Effector memory CD4-positive, alpha-beta T cell (primary cell): ENCODE data around the gene ARNT2.

Experiments
- DNase-seq, 3 donors: peaks; one replicate each; pipeline ENCODE4 v3.0.0-alpha.2; 2020
- H3K27ac ChIP-seq: 2 replicates; pipeline ENCODE4 v1.7.0; 2013; ENCODE audit warnings: mild to moderate bottlenecking, low read length, moderate library complexity; ENCODE audit not compliant: insufficient read depth, poor library complexity, severe bottlenecking
- H3K27me3 ChIP-seq: replicated peaks from 2 replicates; pipeline ENCODE4 v1.7.0; 2013; ENCODE audit warnings: mild to moderate bottlenecking, low read length; ENCODE audit not compliant: insufficient read depth, control insufficient read depth, poor library complexity, severe bottlenecking
- H3K36me3 ChIP-seq: 2 replicates; pipeline ENCODE4 v1.7.0; 2013; ENCODE audit warnings: mild to moderate bottlenecking, low read length, moderate library complexity; ENCODE audit not compliant: control insufficient read depth, insufficient read depth
- H3K4me1 ChIP-seq: 2 replicates; pipeline ENCODE4 v1.7.0; 2013; ENCODE audit warnings: low read length, mild to moderate bottlenecking; ENCODE audit not compliant: control insufficient read depth, insufficient read depth, poor library complexity, severe bottlenecking
- H3K4me3 ChIP-seq: 2 replicates; pipeline ENCODE4 v1.7.0; 2013; ENCODE audit warnings: low read length, low read depth, mild to moderate bottlenecking; ENCODE audit not compliant: insufficient read depth, poor library complexity, severe bottlenecking
- H3K9me3 ChIP-seq: 2 replicates; pipeline ENCODE4 v1.7.0; 2013; ENCODE audit warnings: mild to moderate bottlenecking, low read length, moderate library complexity; ENCODE audit not compliant: control insufficient read depth

The ARNT2 gene

DNA sequence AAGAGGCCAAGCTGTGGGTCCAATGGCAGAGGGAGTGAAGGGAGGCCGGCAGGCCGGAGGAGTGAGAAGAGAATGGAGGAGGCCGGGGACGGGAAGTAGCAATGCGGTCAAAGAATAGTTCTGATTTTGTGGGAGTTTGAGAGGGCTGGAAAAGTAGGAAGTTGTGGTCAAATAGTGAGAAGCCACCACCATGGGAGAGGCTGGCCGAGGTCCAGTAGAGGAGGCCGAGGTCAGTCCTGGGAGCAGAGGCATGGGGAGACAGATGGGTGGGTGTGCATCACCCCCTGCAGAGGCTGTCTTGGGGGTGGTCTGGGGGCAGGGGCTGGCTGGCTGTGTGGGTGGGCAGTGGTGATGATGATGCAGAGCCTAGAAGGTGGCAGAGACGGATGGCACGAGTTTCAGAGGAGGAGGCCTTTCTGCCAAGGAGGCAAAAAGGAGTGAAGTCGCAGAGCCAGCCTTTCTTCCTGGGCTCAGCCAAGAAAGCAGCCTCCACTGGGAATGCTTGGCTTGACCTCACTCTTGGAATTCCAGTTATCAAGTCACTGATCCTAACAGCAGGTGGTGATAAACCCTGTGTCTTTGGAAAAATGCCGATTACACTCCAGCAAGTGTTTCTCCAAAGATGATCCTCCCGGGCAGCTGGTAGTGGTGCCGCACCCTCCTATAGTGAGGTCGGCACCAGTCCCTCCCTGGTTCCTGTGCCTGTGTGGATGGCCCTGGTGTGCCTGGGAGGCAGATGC lies 57.3 kb downstream of the ARNT2 start:
- H3K27ac ChIP-seq, result no peak overlapping the region
- no peaks in the 10 kb centered on the region for H3K9me3 ChIP-seq
- no peak for DNase-seq
- no peaks in the 10 kb centered on the region for H3K36me3 ChIP-seq
- no peak overlapping the region for H3K4me3 ChIP-seq
- no peaks in the 10 kb centered on the region for H3K4me1 ChIP-seq
- H3K27me3 ChIP-seq, result peaks cover 2% of the 10 kb centered on the region

DNA sequence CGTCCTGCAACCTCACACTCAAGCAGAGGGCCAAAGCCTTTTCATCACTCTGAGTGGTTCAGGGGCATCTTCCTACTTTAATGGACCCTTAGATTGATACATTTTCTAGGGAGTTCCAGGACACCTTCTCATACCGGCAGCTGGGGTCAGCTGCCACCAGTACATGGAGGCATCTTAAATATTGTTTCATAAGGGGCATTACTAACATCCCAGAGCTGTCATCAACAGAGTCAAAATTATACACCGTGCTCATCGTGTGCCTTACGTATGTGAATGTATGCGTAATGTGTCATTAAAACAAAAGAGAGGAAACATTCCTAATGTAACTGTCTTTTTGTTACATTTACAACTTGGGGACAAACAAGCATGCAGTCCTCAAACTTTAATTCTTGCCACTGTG lies 57.9 kb downstream of the ARNT2 start:
- no peak for DNase-seq
- H3K27me3 ChIP-seq, result peaks cover 2% of the 10 kb centered on the region
- H3K36me3 ChIP-seq, result no peaks in the 10 kb centered on the region
- no peaks in the 10 kb centered on the region for H3K9me3 ChIP-seq
- H3K4me1 ChIP-seq, result no peaks in the 10 kb centered on the region
- no peak overlapping the region for H3K27ac ChIP-seq
- H3K4me3 ChIP-seq, result no peak overlapping the region

DNA sequence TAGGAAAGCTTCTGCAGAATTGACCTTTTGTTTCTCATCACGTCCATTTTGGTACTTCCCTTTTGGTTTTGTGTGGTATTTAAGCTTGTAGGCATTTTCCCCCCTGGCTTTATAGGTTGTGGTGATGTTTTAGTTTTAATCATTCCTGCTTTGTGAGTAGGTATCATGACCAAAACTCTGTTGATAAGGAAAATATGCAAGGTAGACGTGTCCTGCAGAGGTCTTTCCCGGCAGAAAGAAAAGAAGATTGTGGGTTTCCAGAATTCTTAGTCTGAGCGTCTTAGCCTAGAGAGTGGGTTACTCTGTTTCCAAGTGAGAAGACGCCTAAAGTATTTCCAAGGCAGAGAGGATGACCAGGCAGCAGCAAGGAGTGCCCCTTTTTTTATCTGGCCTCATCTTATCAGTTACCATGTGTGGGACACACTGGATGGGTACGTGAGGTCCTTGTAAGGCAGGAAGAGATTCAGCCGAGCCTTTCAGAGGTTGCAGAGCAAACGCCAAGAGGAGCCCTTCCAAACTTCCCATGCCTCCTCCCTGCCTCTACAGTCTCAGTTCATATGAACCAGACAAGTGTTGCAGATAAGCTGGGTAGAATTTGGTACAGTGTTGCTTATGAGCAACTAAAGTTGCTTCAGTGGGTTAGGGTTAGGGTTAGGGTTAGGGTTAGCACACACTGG lies 58.8 kb downstream of the ARNT2 start:
- Histone ChIP-seq H3K27ac (no peak overlapping the region), H3K27me3 (peaks cover 2% of the 10 kb centered on the region), H3K4me1 (no peaks in the 10 kb centered on the region), H3K4me3 (no peak overlapping the region), H3K36me3 (no peaks in the 10 kb centered on the region), H3K9me3 (no peaks in the 10 kb centered on the region)
- DNase-seq, result no peak

DNA sequence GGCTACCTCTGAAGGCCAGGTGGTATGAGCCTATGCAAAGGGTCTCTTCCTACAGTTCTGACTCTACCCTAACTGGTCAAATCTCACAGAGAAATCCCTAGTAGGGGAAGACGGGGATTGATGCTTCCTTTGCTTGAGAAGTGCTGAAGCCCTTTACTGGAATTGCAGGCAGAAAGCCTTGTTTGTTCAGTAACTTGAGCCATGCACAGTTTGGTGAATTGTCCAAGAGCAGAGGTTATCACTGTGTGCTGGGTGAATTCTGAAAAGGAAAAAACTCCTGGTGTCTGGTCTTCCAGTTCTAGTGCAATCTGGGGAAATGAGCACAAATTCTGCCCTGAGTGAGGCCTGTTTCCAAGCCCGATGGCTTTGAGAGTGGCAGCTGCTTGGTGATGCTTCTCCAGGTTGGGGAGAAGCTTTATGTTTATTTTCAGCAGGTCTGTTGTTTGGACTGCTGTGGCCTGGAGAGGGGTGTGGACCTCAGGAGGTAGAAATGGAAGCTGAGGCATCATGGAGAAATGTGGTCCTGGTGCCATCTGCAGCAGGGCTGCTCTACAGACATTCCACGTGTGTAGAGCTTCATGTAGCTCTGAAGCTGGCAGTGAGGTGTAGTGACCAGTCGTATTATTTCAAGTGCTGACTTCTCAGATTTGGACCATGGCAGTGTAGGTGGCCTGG lies 60.9 kb downstream of the ARNT2 start:
- no peak for DNase-seq
- Histone ChIP-seq H3K9me3 (no peaks in the 10 kb centered on the region), H3K27ac (no peak overlapping the region), H3K36me3 (no peaks in the 10 kb centered on the region), H3K4me1 (no peaks in the 10 kb centered on the region), H3K27me3 (peaks cover 2% of the 10 kb centered on the region), H3K4me3 (no peak overlapping the region)

DNA sequence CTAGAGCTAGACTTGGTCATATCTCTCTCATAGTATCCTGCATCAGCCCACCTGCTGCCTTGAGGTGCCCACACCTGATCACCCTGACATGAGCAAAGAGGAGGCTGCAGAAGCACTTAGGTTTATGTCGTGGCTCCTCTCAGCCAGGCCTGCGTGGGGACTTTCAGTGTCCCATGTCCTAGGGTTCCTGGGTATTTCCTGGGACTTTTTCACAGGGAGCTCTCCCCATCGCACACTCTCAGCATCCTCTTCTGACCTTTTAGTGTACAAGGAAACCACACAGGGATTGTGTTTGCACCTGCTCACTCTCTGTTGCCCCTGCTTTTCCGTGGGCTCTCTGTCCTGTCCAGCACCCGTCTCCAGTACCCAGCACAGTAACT lies 61.4 kb downstream of the ARNT2 start:
- H3K4me1 ChIP-seq, result no peaks in the 10 kb centered on the region
- no peaks in the 10 kb centered on the region for H3K9me3 ChIP-seq
- no peaks in the 10 kb centered on the region for H3K36me3 ChIP-seq
- H3K27me3 ChIP-seq, result peaks cover 2% of the 10 kb centered on the region
- H3K4me3 ChIP-seq, result no peak overlapping the region
- H3K27ac ChIP-seq, result no peak overlapping the region
- no peak for DNase-seq

DNA sequence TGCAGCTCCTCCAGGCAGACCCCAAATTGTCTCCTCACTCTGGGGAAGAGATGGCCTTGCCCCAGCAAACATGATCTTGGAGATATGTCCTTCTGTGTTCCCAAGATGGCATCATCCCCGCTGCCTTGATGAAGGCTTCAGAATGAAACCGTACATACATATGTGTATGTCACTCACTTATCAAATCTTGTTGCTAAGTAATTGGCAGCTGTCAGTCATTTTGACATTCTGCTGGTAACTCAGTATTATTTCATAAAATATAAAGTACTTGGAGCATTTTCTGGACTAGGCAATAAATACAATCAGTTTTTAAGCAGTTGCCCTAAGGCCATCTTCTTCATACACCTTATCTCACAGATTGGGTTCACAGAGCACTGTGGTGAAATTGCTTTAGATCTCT lies 62.4 kb downstream of the ARNT2 start:
- Histone ChIP-seq H3K4me3 (no peak overlapping the region), H3K4me1 (no peaks in the 10 kb centered on the region), H3K27me3 (peaks cover 2% of the 10 kb centered on the region), H3K9me3 (no peaks in the 10 kb centered on the region), H3K36me3 (no peaks in the 10 kb centered on the region), H3K27ac (no peak overlapping the region)
- no peak for DNase-seq

DNA sequence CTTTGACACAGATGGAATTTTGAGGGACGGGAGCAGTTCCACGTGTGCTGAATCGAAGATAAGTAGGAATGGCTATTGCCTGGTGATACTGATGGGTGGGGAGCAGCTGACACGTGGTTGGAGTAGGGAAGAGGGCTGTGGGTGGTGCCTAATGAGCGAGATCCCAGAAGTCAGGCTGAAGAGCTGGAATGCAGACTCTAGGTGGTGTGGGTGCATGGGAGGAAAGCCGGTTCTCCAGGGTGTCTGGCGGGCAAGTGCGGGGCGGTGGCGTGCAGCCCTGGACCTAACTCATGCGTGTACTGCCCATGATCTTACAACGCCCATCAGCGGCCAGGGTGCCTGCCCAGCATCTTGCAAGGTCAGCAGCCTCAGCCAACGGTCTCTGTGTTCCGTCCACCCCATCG lies 63.1 kb downstream of the ARNT2 start:
- Histone ChIP-seq H3K27ac (no peak overlapping the region), H3K36me3 (no peaks in the 10 kb centered on the region), H3K9me3 (no peaks in the 10 kb centered on the region), H3K27me3 (peaks cover 2% of the 10 kb centered on the region), H3K4me1 (no peaks in the 10 kb centered on the region), H3K4me3 (no peak overlapping the region)
- no peak for DNase-seq

DNA sequence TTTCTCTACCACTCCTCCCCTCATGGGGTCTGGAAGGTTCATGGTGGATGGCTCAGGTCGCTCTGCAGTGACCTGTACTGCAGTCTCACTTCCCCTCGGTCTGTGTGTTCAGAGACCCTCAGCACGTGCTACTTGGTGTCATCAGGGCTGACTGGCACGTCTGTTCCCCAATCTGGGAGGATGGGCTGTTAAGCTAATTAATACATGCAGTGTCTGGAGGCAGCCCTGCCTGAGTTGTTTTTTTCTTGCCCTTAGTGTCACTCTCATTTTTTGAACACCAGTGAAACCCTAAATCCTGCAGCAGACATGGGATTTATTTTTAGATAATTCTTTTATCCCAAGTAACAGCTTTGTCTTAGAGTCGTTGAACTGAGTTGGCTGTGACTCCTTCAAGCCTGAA lies 64.6 kb downstream of the ARNT2 start:
- no peak for DNase-seq
- H3K4me1 ChIP-seq, result no peaks in the 10 kb centered on the region
- no peaks in the 10 kb centered on the region for H3K36me3 ChIP-seq
- peaks cover 1% of the 10 kb centered on the region for H3K27me3 ChIP-seq
- no peak overlapping the region for H3K4me3 ChIP-seq
- H3K9me3 ChIP-seq, result no peaks in the 10 kb centered on the region
- H3K27ac ChIP-seq, result no peak overlapping the region

DNA sequence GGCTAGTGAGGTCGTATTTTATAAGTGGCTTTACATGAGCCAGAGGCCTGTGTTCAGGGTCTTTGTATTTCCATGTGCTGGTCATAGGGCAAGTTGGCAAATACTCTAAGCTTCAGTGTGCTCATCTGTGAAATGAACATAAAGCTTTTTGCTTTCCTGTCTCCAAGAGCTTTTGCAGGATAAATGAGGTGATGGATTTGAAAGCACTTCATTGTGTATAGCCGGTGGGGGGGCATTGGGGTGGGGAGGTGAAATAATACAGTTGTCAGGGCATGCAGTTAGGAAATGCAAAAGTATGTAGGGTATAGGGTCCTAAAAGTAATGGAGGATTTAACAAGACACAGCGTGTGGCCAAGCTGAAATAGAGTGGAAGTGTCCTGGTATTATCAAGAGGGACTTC lies 67.7 kb downstream of the ARNT2 start:
- Histone ChIP-seq H3K27me3 (no peaks in the 10 kb centered on the region), H3K36me3 (no peaks in the 10 kb centered on the region), H3K4me1 (no peaks in the 10 kb centered on the region), H3K9me3 (no peaks in the 10 kb centered on the region), H3K4me3 (no peak overlapping the region), H3K27ac (no peak overlapping the region)
- no peak for DNase-seq
